HK-2 (cell line): ENCODE results near the gene LRRC43.
"Not testable (repeated sequence)": the region's sequence is repeated elsewhere in the genome, so short reads cannot be mapped to it uniquely, and the experiment has no call there.

Source experiments
- DNase-seq: peaks from one replicate; pipeline ENCODE4 v3.0.0-alpha.2; 2018; ENCODE audit not compliant: unreplicated experiment

The LRRC43 gene

DNA sequence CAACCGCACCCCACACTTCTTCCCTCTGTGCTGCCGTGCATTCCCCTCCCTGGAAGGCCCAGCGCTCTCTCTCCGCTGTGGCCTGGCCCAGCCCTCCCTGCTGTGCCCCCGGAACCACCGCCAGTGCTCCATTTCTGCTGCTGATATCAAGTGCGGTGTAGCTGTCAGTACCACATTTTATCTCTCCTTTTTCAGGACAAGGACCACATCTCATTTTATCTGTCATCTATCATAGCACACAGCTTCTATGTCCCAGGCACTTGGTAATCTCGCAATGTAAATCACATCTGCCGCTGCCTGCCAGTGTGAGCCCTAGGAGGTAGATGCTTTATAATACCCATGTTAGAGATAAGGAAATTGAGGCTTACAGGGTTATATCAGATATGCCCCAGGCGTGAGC is 27.2 kb upstream of the LRRC43 start:
- no peak for DNase-seq

DNA sequence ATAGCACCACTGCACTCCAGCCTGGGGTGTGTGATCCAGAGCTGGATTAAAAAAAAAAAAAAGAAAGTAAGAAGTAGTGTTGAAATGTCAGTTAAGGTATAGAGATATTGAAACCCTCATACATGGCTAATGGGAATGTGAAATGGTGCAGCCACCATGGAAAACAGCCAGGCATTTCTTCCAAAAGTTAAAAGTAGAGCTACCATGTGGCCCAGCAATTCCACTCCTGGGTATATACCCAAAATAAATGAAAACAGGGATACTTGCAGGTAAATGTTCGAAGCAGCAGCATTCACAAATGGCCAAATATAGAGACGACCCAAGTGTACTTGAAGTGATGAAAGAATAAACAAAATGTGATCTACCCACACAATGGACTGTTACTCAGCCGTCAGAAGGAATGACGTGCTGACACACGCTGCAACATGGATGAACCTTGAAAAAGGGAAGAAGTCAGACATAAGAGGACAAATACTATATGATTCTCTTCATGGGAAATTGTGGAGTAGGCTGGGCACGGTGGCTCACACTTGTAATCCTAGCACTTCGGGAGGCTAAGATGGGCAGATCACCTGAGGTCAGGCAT is 24.1 kb upstream of the LRRC43 start:
- DNase-seq: no peak

DNA sequence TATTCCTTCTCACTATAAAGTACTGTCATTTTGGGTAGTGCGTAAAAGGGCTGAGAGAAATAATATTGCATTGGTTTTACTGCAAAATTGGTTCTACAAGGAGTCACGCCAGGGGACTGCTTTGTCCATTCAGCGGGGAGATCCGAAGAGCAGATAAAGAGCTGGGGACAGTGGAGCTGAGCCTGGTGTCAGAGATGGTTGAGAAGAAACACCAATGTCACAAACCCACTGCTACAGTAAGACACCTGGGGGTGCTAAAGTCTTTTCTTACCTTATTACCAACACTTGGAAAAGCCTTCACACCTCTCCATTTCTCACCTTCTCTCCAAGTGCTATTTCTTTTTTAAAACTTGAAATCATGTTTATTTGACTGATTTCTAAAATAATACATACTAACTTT is 23.0 kb upstream of the LRRC43 start:
- DNase-seq: no peak

DNA sequence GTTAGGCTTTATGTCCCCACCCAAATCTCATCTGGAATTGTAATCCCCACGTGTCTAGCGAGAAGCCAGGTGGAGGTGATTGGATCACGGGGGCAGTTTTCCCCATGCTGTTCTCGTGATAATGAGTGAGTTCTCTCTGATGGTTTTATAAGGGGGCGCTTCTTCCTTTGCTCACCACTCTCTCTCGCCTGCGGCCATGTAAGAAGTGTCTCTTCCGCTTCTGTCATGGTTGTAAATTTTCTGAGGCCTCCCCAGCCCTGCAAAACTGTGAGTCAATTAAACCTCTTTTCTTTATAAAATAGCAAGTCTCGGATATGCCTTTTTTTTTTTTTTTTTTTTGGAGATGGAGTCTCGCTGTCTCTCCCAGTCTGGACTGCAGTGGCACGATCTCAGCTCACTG is 22.2 kb upstream of the LRRC43 start:
- DNase-seq: no peak

DNA sequence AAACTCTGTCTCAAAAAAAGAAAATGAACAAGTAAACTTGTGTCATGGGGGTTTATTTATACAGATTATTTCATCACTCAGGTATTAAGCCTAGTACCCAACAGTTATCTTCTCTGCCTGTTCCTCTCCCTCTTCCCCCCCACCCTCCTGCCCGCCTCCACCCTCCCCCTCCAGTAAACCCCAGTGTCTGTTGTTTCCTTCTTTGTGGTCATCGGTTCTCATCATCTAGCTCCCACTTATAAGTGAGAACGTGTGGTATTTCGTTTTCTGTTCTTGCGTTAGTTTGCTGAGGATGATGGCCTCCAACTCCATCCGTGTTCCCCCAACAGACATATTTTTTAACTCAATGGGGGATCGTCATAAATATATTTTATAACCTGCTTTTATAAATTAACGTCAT is 21.2 kb upstream of the LRRC43 start:
- no peak for DNase-seq

DNA sequence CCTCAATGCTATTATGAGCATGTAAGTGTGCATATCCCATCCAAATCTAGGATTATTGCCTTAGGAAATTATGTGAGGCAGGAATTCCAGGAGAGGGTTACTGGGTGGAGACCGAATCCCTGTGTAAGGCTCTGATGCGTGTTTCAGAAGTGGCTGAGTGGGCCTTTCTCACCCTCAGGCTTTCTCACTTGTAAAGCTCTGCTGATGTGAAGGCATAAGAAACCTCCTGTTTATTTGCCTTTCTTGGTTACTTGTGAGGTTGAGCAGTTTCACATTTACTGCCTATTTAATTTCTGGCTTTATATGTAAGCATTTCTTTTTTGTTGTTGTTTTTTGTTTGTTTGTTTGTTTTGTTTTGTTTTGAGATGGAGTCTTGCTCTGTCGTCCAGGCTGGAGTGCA is 19.9 kb upstream of the LRRC43 start:
- DNase-seq: no peak

DNA sequence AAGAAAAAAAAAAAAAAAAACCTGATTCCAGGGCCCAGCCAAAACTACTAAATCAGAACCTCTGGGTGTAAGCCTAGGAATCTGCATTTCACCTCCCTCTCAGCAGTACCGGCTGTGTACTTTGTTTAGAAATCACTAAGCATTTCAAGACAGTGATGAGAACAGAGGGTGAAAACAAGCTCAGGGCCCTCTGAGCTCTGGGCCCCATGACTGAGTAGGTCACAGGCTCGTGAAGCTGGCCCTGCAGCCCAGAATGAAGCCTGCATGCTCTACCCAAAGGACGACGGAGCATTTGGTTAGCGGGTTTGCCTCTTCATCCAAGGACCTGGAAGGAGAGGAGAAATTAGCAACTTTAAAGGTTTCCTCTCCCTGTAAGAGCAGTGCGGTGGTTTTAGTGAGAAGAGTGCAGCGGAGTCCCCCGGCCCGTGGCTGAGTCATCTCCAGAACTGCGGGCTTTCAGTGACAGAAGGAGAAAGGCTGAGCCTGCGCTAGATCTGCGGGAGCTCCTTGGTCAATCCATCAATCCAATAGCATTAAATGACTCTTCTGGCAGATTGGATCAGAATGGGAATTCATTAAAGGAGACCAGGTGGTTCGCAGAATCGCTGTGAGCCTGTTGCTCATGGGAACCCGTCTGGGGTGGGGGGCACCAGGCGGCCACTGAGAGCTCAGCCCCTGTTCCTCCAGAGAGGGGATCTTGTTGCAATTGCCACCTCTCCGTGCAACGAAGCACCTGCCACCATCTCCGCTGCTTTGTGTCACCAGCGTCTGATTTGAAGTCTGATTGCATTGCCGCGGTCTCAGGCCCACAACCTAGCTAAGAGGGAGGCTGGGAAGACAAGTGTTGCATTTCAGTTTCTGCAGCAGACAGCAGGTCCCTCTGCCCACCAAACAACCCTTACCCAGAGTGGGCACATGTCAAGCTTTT is 16.2 kb upstream of the LRRC43 start:
- no peak for DNase-seq

DNA sequence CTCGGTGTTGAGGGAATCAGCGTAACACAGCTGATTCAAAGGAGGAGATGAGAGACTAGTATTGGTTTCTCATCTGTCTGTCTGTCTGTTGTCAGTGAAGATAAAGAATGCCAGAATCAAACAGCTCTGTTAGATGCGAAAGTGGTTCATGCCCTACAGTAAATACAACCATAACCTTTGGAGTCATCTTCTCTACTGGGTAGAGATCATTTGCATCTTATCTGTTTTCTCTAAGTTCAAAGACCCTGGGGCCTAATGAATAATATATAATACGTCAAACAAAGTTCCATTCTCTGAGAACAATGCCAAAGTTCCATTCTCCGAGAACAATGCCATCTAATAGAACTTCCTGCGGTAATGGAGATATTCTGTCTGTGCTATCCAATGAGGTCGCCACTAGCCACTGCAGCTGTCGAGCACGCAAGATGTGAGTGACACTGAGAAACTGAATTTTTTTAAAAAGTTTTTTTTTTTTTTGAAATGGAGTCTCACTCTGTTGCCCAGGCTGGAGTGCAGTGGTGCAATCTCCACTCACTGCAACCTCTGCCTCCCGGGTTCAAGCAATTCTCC is 15.5 kb upstream of the LRRC43 start:
- no peak for DNase-seq

DNA sequence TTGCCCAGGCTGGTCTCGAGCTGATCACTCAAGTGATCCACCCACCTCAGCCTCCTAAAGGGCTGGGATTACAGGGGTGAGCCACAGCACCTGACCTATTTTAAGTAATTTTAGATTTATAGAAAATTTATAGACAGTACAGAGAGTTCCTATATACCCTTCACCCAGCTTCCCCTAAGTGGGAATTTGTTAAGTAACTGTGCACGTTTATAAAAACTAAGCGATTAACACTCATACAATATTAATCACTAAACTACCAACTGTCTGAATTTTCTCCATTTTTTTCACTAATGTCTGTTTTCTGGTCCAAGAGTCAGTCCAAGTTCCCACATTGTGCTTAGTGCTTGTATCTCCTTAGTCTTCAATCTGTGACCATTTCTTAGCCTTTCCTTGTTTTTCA is 14.4 kb upstream of the LRRC43 start:
- no peak for DNase-seq

DNA sequence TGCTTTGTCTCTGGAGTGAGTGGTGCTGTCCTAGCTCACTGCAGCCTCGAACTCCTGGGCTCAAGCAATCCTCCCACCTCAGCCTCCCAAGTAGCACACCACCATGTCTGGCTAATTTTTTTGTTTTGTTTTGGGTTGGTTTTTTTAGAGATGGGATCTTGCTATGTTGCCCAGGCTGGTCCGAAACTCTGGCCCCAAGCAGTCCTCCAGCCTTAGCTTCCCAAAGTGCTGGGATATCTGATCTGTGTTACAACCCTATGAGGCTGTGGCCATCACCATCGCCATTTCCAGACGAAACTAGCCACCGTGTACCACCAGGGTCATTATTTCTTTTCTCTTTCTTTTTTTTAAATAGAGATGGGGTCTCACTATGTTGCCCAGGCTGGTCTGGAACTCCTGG is 11.5 kb upstream of the LRRC43 start:
- no peak for DNase-seq

DNA sequence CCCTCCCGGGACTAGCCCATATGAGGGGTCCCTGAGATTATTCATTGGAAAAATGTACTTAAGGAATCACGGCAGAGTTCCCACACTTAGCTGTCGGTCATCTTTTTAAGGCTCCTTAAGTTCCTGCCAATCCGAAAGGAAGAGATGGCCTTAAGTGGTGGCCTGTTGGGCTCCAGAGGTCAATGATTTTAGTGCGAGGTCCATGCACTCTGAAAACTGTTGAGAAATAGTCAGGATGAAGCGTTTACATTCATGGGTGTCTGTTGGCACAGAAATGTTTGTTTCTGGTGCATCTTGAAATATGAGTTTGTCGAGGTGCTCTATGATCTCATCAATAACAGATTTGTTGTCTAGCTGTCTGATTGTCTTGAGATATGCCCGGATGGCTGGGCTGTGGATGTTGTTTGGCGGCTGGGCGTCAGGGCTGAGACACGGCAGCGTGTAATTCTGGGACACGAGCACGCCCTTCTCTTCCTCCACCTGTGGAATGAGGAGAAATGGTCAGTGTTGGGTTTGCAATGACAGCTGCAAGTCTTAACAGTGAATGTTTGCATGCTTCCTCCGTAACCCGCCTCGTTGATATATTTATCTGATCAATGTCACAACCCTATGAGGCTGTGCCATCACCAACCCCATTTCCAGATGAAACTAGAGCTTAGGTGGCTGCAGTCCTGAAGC is 10.5 kb upstream of the LRRC43 start:
- no peak for DNase-seq

DNA sequence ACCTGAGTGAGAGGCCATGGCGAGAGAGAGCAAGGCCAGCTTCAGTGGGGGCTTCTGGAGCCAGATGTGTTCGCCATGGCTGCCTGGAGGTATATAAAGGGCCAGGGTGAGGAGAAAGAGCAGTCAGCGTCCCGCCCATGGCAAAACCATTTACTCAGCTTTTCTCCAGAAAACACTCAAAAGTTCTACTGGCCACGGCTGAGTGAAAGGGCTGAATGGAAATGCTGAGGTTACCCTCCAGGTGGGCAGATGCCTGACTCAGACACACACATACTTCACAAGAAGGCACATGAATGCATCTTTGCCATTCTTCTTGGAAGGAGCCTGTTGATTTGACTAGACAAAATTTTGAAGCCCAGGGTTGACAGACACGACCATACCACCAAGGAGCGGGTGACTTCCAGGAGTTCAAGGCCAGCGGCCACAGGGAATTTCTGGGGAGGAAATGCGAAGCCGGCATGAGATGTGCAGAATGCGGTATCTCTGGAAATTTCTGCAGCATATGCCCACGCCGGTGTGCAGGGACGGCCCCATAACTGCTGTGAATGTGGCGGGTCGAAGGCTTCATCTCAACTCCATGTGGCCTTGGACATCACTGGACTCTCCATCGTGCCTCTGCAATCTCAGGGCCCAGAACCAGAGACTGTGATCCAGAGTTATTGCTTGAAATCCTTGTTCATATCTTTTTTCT is 8.6 kb upstream of the LRRC43 start, which contains the start of gene IL31:
Gene IL31 (minus strand): TSS at position 67 of the 691 bp plus-strand sequence. CDS start 49 bp downstream, at position 18.
- DNase-seq: no peak

DNA sequence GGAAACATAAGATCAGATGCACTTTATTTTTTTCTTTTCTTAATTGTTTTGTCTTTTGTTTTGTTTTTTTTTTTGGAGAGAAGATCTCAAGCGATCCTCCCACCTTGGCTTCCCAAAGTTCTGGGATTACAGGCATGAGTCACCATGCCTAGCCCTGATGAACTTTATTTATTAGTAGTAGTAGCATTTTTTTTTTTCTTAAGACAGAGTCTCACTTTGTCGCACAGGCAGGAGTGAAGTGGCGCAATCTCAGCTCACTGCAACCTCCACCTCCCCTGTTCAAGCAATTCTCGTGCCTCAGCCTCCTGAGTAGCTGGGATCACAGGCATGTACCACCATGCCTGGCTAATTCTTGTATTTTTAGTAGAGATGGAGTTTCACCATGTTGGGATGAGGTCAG is 6.5 kb upstream of the LRRC43 start:
- not testable (repeated sequence) for DNase-seq

DNA sequence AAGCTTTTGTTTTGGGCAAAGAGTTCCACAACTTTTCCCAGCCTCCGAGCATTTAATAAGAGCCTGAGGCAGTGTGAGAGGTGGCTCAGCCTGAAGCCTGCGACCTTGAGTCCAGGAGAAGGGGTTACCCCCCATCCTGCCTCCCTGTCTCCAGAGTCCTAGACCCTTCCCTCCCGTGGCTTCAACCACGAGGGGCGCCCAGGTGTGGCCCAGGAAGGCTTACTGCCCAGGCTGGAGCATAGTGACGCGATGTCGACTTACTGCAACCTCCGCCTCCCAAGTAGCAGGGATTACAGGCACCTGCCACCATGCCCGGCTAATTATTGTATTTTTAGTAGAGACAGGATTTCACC is 641 bp downstream of the LRRC43 start:
- DNase-seq: no peak

DNA sequence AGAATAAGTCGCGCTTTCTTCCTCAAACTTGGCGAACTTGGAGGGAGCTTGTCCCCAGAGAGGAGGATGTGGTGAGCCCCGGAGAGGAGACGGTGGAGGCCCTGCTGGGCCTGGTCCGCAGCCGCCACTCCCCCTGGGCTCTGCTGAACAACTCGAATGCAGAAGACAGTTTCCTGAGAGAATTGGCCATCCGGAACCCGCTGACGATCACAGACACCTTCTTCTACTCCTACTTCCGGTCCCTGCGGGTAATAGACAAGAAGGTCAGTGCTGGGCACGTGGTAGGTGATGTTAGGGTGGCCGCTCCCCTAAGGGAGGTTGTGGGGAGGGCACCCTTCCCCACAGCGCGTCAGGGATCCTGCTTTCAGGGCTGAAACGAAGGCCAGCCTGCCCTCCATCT is 1.6 kb downstream of the LRRC43 start:
- no peak for DNase-seq

DNA sequence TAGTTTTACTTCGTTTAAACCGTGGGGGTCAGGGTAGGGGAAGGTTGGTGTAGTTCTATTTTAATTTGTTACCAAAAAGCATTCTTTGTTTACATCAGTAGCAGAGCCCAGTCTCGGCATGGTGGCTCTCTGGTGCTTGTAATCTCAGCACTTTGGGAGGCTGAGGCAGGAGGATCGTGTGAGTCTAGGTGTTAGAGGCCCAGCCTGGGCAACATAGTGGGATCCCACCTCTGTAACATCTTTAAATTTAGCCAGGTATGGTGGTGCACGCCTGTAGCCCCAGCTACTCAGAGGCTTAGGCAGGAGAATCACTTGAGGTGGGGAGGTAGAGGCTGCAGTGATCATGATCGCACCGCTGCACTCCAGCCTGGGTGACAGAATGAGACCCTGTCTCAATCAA is 2.2 kb downstream of the LRRC43 start:
- no peak for DNase-seq

DNA sequence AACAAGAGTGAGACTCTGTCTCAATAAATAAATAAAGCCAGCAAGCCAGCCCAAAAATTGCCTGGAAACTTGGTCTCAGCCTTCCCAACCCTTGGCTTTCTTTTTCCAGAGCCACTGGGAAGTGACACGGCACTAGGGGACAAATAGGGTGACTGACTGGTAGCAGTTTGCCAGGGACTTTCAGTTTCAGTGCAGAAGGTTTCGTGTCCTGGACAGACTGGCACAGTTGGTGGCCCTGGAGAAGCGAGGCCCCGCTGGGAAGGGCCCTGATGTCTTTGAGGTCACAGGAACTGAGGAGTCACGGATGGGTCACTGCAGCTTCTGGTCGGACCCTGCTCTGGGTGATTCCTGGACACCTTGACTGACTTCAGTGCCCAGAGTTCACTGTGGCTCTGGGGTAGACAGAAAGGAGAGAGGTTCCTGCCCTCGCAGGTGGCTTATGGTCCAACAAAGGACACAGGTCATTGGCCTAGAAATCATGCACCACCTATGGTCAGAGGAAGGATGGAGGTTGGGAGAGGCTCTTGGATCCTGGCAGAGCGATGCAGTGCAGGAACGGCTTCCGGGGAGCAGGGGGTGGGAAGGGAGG is 2.7 kb downstream of the LRRC43 start:
- DNase-seq: no peak

DNA sequence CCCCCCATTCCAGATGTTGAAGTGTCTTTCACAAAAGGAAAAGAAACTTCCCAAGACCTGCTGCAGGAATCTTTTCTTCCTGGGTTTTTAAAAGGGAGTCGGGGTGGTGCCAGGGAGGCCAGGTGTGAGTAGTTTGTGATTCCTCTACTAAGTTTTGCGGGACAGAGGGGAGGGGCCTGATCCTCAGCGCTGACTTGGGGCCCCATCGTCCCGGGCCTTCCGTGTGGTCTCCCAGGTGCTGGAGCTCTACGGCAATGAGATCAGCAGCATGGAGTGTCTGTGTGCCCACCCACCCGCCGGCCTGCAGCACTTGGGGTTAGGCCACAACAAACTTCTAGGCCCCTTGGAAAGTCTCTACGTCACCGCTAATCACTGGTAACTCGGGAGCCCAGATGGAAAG is 4.5 kb downstream of the LRRC43 start:
- no peak for DNase-seq

DNA sequence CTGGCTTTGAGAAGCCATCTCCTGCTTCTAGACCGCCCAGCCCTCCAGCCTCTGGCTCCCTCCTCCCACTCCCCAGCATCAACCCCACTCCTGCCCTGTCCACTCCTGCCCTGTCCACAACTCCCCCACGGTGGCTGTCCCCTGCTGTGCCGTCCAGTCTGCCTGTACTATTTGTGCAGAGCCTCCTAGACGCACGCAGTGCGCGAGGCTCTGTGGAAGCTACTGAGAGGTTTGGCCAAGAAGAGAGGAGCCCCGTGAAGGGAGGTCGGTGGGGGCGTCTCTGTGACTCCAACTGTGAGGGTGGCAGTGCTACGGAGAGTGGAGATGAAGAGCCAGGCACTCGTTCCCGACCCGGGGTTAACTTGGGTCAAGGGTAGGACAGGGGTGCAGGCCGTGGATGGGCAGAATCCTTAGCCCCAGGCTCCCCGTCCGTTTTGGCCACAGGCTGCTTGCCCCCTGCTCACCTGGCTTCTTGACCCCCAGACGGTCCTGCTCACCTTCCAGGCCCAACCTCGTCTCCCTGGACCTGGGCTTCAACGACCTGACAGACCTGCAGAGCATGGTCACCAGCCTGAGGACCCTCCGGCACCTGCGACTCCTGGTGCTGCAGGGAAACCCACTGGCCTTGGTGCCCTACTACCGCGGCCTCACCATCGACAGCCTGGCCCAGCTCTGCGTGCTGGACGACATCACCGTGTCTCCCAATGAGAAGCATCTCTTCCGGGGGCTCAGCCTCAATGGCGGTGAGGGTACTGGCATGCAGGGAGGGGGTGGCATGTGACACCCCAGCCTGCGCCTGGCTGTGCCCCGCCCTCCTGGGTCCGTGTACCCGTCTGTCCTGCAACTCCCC is 6.9 kb downstream of the LRRC43 start:
- no peak for DNase-seq

DNA sequence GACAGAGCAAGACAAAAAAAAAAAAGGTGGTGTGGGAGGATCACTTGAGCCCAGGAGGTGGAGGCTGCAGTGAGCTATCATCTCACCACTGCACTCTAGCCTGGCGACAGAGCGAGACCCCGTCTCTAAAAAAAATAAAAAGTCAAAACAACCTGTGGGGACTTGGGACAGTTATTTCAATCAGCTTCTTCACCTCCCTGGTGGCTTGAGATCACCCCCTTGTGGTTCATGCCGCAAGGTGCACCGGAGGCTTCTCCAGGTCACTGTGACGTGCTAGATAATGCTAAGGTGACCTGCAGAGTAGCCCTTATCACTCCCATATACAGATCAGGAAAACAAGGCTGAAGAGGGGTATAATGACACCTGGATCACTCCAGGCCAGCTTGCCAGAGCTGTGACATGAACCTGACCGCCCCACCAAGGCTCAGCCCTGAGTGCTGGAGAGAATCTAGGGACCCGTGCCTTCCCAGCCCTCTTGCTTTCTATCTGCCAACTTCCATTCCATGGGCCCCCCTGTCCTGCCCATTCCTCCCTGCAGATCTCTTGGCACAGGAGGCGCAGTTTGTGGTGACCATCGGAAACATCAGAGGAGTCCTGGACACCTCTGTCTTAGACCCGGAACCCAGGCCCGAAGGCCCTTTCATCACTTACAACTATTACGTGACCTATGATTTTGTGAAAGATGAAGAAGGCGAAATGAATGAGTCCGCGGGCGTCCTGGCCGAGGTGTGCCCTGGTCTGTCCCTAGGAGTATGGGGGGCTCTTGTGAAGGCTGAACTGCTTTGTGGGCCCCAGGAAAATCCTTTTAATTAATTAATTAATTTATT is 8.1 kb downstream of the LRRC43 start:
- DNase-seq: peak; percentile 72
